ENCODE measurements around the gene ARHGEF1.
"Not testable (repeated sequence)": the region's sequence is repeated elsewhere in the genome, so short reads cannot be mapped to it uniquely, and the experiment has no call there.

ARHGEF1 gene

DNA sequence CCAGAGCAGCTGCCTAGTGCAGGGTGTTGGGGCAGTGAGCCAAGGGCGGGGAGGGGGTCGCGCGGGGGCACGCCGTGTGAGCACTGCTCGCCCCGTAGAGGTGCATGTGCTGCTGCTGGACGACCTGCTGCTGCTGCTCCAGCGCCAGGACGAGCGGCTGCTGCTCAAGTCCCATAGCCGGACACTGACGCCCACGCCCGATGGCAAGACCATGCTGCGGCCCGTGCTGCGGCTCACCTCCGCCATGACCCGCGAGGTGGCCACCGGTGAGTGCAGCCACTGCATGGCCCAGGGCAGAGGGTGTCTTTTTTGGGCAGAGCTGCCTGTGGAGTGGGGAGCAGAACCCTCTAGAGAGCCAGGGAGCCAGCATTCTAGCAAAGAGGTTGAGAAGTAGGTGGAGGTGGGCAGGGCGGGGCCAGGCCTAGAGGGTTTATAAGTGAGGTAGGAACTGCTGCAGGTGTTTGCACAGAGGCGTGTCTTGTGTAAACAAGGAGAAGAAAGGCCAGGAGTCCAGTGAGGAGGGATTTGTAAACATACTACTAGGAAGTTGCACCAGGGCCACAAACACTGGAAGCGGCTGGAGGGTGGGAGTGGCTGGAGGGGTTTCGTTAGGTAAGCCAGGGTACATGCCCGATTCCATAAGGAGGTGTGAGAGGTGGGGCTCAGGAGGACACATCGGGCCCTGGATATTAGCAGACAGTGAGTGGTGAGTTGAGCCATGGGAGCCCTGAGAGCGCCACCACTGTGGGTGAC, 21.3 kb downstream of the ARHGEF1 start:
- in situ Hi-C loops (cut with MboI; ENCODE audit: low sequenced_read_pairs), result no loop called here

DNA sequence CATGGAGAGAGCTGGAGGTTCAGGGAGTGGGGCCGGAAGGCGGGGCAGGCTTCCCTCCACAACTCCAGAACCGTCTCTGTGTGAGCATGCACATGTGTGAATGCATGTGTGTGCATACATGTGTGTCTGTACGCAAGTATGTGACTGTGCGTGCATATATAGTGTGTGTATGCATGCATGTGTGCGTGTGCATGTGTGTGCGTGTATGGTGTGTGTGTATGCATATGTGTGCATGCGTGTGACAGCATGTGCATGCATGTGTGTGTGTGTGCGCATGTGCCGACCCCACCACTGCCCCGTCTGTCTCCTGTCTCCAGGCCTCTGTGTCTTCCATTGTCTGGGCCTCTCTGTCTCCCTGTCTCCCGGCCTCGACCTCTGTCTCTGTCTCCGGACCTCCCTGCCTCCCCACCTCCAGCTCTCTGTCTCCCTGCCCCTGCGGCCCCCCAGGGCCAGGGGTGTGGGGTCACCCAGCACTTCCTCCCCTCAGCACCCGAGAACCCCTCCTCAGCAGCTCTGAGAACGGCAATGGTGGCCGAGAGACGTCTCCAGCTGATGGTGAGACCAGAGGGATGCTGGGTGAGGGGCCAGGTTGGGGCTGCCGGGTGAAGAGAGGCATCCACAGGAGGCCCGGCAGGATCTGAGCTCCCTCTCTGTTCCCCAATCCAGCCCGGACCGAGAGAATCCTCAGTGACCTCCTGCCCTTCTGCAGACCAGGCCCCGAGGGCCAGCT, 22.5 kb downstream of the ARHGEF1 start:
- in situ Hi-C loops (cut with MboI; ENCODE audit: low sequenced_read_pairs), result no loop called here

DNA sequence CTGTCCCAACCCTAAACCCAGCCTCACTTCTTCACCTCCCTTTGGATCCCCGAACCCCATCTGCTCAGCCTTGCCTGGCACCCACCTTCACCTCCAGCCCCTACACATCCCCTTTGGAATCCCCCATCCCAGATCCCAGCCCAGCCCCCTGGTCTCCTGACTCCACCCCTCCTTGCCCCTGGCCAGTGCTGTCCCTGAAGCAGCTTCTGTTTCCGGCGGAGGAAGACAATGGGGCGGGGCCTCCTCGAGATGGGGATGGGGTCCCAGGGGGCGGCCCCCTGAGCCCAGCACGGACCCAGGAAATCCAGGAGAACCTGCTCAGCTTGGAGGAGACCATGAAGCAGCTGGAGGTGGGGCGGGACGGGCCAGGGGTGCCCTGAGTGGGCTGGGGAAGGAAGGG, 23.3 kb downstream of the ARHGEF1 start:
- in situ Hi-C loops (cut with MboI; ENCODE audit: low sequenced_read_pairs), result no loop called here

DNA sequence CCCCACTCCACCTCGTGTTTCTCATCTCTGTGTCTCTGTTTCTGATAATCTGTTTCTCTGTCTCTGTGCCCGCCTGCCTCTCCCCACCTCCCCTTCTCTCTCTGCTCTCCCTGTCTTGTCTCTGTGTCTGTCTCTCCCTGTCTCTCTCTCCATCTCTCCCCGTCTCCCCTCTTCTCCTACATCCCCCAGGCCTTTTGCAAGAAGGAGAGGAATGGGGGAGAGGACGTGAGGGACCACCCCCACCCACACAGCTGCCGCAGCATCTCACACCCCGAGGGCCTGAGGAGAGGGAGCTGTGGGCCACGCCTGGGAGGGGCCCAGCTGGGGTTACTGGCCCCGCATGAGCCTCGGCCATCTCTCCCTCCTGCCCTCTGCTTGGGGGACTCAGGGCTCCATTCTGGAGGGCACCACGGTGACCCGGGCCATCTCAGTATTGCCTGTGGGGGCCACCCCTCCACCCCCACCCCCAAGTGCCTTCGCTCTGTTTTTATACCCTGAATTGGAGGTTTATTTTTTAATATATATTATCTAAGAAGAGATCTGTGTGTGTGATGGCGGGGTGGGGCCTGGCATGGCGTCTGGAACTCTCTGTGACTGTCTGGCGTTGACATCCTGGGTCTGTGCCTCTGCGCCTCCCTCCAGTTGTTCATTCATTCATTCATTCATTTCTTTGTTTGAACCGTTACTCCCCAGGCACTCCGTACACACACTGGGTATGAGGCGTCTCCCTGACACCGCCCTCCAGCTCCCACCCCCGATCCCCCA, 24.1 kb downstream of the ARHGEF1 start:
- in situ Hi-C loops (cut with MboI; ENCODE audit: low sequenced_read_pairs), result no loop called here

DNA sequence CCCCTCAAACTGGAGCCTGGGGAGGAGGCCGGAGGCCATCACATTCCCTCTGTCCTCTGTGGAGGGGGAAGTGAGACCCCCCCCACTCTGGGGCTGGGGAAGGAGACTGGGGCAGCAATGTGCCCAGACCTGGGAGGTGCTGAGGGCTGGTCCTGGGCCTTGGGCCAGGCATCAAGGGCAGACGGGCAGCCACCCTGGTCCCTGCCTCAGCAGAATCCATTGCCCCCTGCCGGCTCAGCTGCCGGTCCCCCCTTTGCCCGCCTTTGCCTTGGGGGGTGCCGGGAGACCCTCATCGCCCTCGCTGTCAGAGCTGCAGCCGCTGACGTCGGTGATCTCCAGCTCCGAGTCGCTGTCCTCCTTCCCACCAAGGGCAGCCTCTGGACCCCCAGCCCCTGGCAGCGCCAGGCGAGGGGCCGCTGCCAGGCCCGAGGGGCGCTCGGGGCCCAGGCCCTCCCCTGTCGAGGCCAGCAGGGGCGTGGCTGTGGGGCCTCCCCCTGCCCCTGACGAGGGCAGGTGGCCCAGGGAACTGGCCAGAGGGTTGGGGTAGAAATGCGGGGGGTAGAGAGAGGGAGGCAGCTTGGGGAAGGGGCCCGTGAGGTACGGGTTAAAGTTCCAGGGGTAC, 25.1 kb downstream of the ARHGEF1 start:
- in situ Hi-C loops (cut with MboI; ENCODE audit: low sequenced_read_pairs), result no loop called here

DNA sequence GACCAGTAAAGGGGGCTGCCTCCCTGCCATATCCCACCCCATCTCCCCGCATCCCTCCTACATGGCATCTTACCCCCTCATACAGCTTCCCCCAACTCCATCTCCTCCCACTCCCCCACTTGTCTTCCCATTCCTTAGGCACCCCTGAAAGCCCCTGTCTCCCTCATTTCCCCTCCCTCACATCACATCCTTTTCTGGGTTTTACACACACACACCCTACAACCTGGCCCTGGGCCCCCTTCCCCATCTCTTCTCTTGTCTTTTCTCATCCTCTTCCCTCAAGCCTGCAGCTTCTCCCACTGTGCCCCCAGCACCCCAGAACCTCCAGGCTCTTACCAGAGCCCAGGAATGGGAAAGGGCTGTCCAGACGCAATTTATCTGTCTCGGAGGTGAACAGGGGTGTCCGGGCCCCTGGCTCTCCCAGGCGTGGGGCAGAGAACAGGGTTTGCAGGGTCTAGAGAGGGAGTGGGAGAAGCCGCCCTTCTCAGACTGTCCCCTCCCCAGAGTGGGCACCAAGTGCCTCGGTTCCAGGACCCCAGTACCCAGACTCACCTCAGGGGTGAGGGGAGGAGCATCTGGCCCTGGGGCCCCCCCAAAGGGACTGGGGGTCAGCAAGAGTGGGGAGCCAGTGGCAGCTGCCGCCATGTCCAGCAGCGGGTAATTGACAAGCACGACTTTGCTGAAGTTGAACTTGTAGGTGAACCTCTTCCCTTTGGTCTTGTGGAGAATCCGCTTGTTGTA, 25.9 kb downstream of the ARHGEF1 start:
- in situ Hi-C loops (cut with MboI; ENCODE audit: low sequenced_read_pairs), result no loop called here

DNA sequence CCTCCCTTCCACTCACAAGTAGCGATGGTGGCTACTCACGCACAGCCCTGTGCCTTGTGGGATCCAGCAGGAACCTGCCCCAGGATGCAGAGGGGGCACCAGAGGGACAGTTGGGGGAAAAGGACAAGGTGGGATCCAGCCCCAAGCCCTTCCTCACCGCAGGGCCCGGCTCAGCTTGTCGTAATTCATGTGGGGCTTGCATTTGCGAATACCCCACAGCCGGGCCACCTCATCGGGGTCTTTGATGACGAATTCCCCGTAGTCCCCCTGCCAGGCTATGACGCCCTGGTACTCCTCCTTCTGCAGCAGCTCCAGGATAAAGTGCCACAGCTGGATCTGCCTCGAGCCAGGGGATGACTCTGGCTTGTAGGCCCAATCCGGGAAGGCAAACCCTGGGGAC, 26.7 kb downstream of the ARHGEF1 start:
- in situ Hi-C loops (cut with MboI; ENCODE audit: low sequenced_read_pairs), result no loop called here

DNA sequence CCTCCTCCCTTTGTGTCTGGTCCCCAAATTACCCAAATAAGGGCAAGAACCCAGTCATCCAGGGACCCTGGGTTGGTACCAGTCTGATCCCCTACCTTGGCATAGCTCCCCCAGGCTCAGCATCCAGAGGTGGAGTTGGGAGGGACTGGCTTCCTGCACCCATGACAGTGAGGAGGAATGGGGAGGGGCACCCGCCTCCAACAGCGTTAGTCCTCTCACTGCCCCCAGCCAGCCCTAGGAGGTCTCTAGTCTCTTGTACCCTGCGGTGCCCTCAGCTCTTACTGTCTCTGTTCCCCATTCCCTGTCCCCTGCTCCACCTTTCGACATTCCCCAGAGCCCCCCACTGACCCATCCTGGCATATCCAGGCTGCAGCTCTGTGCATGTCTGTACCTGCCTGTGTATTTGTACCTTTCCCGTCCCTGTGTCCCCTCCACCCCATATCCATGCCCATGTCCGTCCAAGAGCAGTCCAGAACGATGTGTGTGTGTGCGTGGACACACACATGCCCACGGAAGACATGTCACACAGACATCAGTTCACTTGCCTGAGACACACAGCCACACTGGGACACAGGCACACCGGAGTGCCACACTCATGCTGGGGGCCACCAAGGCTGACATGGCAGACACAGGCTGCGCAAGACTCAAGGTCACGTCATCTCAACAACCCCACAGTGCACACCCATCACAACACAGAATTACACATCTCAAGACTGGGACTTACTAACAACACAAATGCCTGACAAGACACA, 27.4 kb downstream of the ARHGEF1 start:
- in situ Hi-C loops (cut with MboI; ENCODE audit: low sequenced_read_pairs), result no loop called here

DNA sequence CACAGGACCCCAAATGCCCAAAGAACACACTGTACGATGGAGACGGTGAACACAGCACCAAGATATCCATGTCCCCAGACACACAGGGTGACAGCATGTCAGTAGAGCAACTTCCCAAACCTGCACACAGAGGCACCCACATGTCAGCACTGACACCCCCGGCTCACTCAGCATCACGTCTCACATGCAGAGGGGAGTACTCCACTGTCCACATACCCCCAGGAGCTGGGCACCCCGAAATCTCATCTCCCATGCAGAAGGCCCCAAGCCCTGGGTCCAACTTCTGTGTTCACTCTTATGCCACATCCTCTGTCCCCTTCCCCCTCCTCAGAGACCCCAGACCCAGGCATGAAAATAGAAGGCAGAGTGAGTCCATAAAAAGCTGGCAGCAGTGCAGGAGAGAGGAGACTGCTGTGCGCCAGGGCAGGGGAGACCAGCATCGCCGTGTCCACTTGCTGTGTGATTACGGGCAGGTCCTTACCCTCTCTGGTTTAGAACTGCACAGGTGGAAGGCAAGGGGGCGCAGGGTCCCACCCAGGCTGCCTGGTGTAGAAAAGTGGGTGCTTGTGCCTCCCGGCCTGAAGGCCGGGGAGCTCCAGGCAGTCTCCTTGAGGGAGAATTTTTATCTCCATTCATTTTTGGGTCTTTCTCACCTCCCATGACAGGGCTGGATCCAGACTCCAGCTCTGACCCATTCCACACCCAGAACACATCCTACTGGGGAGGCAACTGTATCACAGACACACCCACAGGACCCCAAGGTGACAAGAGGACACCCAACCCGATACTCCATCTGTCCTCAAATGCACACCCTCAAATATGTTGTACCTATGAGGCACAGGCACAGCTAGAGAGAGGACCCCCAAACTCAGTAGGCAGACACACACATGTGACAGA, 28.3 kb downstream of the ARHGEF1 start:
- in situ Hi-C loops (cut with MboI; ENCODE audit: low sequenced_read_pairs), result no loop called here

DNA sequence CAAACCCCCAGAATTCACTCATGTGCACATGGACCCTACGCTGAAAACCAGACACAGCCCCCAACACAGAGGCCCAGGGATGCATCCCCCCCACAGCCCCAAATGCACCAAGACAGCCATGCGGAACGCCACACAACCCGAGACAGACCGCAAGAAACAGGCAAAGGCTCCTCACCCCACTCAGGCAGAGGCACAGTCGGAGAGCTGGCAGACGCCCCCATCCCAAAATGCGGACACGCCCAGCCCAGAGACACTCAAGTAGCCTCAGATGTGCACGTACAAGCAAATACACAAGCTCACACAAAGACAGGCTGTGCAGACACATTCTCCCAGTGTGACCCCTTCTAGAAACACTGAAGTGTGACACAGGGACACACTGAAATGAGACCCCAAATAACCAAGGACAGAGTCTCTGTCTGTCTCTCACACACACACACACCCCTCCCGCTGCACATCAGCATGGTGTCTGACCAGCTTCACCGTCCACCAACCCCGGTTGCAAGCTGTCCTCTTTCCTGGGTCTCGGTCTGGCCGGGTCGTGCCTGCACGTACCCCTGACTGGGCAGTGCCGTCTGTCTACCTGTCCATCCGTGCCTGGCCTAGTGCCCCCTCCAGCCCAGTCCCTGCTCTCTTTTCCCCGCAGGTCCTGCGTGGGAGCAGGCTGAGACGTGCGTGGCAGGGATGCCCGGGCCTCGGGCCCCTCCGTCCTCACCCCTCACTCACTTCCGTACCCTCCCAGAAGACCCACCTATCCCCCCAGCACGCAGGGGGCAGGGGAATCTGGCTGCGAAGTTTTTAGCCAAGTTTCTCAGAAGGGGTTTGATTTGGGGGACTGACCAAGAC, 29.1 kb downstream of the ARHGEF1 start:
- in situ Hi-C loops (cut with MboI; ENCODE audit: low sequenced_read_pairs), result no loop called here

DNA sequence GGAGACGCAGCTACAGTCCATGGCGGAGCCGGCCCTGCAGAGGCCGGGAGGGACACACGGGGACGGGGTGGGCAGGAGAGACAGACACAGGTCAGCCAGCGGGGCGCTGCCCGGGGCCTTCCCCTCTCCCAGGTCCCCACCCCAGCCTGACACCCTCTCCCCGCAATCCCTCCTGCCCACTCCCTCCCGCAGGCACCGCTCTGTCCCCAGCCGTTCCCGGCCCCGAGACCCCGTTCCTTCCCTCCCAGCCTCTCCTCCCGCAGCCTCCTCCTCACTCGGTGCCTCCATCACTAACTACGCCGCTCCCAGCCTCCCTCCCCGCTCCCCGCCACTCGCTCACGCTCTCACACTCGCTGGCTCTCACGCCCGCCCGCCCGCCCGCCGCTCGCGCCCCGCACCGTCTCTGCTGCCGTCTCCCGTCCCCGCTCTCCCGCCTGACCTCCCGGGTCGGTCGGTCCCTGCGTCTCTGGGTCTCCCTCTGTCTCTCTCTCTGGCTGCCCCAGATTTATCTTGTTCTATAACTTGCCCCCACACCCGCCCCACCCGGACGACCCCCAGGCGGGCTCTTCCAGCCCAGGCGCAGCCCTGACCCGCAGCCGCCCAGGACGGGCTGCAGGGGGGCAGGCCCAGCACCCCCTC, 30.0 kb downstream of the ARHGEF1 start:
- in situ Hi-C loops (cut with MboI; ENCODE audit: low sequenced_read_pairs), result no loop called here

DNA sequence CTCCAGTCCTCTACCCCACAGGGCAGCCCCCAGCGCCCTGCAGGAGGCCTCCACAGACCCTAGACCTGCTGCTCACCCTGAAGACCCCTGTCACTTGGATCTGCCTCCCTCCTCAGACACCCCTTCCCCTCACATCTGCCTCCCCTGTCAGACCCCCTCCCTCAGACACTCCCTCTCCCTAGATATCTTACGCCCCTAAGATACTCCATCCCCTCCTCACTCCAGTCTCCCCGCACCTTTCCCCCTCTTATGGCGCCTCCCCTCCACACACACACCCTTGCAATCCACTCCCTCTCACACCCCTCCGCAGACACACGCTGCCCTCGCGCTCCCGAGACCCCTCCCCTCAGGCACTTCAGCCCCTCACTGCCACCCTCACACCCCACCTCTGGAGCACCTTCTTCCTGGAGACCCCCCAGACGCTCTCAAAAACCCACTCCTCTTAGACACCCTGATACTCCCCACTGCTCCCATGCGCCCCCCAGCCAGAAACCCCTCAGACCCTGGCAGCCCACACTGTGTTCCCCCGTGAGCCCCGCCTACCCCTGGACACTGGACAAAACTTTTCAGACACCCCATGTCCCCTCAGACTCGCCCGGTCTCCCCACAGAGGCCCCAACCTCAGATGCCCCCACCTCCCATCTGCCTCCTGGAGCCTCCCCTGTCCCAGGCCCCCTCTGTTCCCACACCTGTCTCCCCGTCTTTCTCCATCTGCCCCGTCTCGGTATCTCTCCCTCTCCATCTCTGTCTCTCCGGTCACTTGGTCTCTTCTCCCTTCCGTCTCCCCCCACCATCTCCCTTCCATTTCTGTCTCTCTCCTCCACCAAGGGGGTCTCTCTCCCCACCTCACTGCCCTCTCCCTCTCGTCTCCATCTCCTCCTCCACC, 30.8 kb downstream of the ARHGEF1 start:
- in situ Hi-C loops (cut with MboI; ENCODE audit: low sequenced_read_pairs), result no loop called here

DNA sequence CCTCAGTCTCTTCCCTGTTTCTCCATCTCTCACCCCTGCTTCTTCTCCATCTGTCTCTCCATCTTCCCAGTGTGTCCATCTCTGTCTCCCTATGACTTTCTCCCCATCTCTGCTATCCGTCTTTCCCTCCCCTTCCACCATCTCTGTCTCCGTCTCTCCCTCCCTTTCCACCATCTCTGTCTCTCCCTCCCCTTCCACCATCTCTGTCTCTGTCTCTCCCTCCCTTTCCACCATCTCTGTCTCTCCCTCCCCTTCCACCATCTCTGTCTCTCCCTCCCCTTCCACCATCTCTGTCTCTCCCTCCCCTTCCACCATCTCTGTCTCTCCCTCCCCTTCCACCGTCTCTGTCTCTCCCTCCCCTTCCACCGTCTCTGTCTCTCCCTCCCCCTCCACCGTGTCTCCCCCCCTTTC, 31.4 kb downstream of the ARHGEF1 start:
- in situ Hi-C loops (cut with MboI; ENCODE audit: low sequenced_read_pairs), result not testable (repeated sequence)

DNA sequence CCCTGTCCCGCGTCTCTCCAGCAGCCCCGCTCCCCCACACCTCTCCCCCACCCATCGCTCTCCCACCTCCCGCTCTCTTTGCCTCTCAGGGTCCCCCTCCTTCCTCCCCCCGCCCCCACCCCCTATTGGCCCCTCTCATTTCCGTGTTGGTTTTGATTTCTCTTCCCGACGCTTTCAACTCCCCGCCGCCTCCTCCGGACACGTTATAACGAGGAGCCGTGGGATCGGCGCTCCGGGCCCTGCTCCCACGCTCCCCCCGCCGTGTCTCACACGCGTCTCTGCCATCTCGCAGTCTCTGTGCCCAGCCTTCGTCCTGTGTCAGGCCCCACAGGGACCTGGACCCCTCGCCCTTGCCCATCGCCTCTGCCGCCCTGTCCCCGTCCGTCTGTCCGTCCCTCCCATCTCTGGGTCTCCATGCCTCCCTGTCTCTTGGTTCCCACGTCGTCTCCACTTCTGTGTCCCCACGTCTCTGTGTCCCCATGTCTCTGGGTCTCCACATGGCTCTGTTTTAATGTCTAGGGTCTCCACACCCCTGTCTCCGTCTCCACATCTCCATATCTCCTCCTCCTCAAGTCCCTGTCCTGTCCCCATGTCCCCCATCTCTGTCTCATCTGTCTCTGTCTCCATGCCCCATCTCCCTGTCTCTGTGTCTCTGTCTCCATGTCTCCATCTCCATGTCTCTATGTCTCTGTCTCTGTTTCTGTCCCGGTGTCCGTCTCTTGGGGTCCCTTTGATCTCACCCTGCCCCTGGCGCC, 32.2 kb downstream of the ARHGEF1 start:
- in situ Hi-C loops (cut with MboI; ENCODE audit: low sequenced_read_pairs), result no loop called here

DNA sequence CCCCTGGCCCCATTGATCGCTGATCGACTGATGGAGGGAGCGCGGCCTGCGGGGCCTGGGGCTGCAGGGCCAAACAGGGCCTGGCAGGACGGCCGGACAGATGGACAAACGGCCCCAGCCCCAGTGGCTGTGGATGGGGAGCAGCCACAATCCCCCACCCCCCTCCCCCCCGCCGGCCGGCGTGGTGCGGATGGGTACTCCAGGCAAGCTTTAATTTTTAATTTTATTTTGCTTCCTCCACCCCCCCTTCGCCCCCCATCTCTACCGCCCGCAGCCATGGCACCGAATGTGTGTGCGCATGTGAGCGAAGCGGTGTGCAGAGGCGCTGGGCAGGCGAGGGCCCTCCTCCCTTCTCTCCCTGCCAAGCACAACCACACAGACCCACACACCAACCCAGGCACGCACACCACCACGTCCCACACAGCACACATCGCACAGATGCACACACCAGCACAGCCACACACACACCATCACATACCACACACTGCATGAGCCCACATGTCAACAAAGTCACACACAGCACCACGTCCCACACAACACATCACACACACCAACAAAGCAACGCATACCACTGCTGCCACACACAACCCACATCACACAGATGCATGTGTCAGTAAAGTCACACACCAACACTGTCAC, 32.9 kb downstream of the ARHGEF1 start:
- in situ Hi-C loops (cut with MboI; ENCODE audit: low sequenced_read_pairs), result no loop called here
